Nephron (organoid): Measurements from ENCODE around the gene ZNF543.

Experiments
- H3K27ac Mint-ChIP-seq, 3 experiments: 2 replicates each; pipeline ENCODE4 v1.8.0; 2020; ENCODE audit warnings: mixed read lengths in 3 of 3, mild to moderate bottlenecking in 2 of 3, moderate library complexity in 1 of 3
- H3K27me3 Mint-ChIP-seq: 2 replicates; pipeline ENCODE4 v1.8.0; 2021; ENCODE audit warnings: low read depth, mild to moderate bottlenecking, moderate library complexity, mixed read lengths
- H3K36me3 Mint-ChIP-seq: 2 replicates; pipeline ENCODE4 v1.8.0; 2020; ENCODE audit warnings: low read depth, mixed read lengths
- H3K4me1 Mint-ChIP-seq: 2 replicates; pipeline ENCODE4 v1.8.0; 2020; ENCODE audit warnings: mixed read lengths
- H3K4me3 Mint-ChIP-seq, 3 experiments: 2 replicates each; pipeline ENCODE4 v1.8.0; 2020; ENCODE audit warnings: mild to moderate bottlenecking in 3 of 3, mixed read lengths in 3 of 3, moderate library complexity in 2 of 3
- H3K9me3 Mint-ChIP-seq: 2 replicates; pipeline ENCODE4 v1.8.0; 2020; ENCODE audit warnings: mixed read lengths
- CTCF ChIP-seq, 3 experiments: fragments of 200-600 bp; sonication (generic); IDR thresholded peaks; one replicate each; pipeline ENCODE4 v1.5.0; 2021; ENCODE audit warnings: antibody characterized with exemption in 3 of 3; ENCODE audit not compliant: unreplicated experiment in 3 of 3

Gene ZNF543

GRCh38 chr19:57350877-57351805, 30.9 kb downstream of the ZNF543 start, which contains the start of gene ZNF304:
TSS of gene ZNF304 (plus strand) at chr19:57351271. CDS start at chr19:57351665, 394 bp downstream.
- peaks cover 11% of the 10 kb centered on the region for H3K9me3 Mint-ChIP-seq
- H3K27ac Mint-ChIP-seq, result peak within 1 kb of the TSS; percentile 85 to 99 (median 94)

GRCh38 chr19:57351867-57352266, 31.6 kb downstream of the ZNF543 start:
- Mint-ChIP-seq H3K27ac (peak overlapping the region in 2 of 3 experiments; percentile 94 to 99), H3K4me3 (peak overlapping the region; percentile 98 to 99 (median 99)), H3K36me3 (peaks cover 50% of the 10 kb centered on the region), H3K4me1 (peaks cover 29% of the 10 kb centered on the region), H3K9me3 (peaks cover 13% of the 10 kb centered on the region), H3K27me3 (peaks cover 7% of the 10 kb centered on the region)
- TF ChIP-seq CTCF (IDR thresholded peaks at IDR 0.05; ENCODE audit: unreplicated experiment in 3 of 3), result no peak

More at GRCh38 chr19:57350877-57351805, 30.9 kb downstream of the ZNF543 start, which contains the start of gene ZNF304:
- Mint-ChIP-seq H3K36me3 (peaks cover 43% of the 10 kb centered on the region), H3K27me3 (peaks cover 11% of the 10 kb centered on the region), H3K4me1 (peaks cover 29% of the 10 kb centered on the region), H3K4me3 (peak within 1 kb of the TSS; percentile 98 to 99 (median 99))
- no peak for TF ChIP-seq CTCF (IDR thresholded peaks at IDR 0.05; ENCODE audit: unreplicated experiment in 3 of 3)

DNA sequence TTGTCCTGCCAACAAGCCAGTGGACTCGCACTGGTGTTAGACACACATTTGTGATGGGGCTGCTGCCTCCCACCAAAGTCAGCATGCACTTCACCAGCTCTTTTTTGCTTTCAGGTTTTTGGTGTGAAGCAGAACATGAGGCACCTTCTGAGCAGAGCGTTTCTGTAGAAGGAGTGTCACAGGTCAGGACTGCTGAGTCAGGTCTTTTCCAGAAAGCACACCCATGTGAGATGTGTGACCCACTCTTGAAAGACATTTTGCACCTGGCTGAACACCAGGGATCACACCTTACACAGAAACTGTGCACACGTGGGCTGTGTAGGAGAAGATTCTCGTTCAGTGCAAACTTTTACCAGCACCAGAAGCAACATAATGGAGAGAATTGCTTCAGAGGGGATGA, 35.6 kb downstream of the ZNF543 start:
- TF ChIP-seq CTCF (IDR thresholded peaks at IDR 0.05; ENCODE audit: unreplicated experiment in 3 of 3), result no peak
- Mint-ChIP-seq H3K27ac (no peak overlapping the region), H3K4me3 (peak overlapping the region in 2 of 3 experiments; percentile 51 to 75), H3K27me3 (peaks cover 3% of the 10 kb centered on the region), H3K36me3 (peaks cover 79% of the 10 kb centered on the region), H3K4me1 (peaks cover 26% of the 10 kb centered on the region), H3K9me3 (peaks cover 14% of the 10 kb centered on the region)

- no peak for TF ChIP-seq CTCF (IDR thresholded peaks at IDR 0.05; ENCODE audit: unreplicated experiment in 3 of 3)
- no peak overlapping the region for H3K27ac Mint-ChIP-seq
- peaks cover 76% of the 10 kb centered on the region for H3K36me3 Mint-ChIP-seq
- H3K9me3 Mint-ChIP-seq, result peaks cover 13% of the 10 kb centered on the region
- peaks cover 12% of the 10 kb centered on the region for H3K4me1 Mint-ChIP-seq
- H3K4me3 Mint-ChIP-seq, result no peak overlapping the region
- no peaks in the 10 kb centered on the region for H3K27me3 Mint-ChIP-seq
Measured at GRCh38 chr19:57357406-57357805, 37.1 kb downstream of the ZNF543 start.

GRCh38 chr19:57359300-57359699, 39.0 kb downstream of the ZNF543 start:
- peaks cover 18% of the 10 kb centered on the region for H3K4me1 Mint-ChIP-seq
- no peak overlapping the region for H3K4me3 Mint-ChIP-seq
- H3K27me3 Mint-ChIP-seq, result no peaks in the 10 kb centered on the region
- TF ChIP-seq CTCF (IDR thresholded peaks at IDR 0.05; ENCODE audit: unreplicated experiment in 3 of 3), result no peak
- H3K36me3 Mint-ChIP-seq, result peaks cover 77% of the 10 kb centered on the region
- H3K27ac Mint-ChIP-seq, result no peak overlapping the region
- peaks cover 23% of the 10 kb centered on the region for H3K9me3 Mint-ChIP-seq
